MCF 10A (cell line): ENCODE results near the gene SELL. TPM values are rescaled to one million over a fixed set of nuclear protein-coding genes. Genes with fewer than 3 reads are reported as not detected.

Source experiments
- BruUV-seq: library from RNA; stranded (reverse); fragments of 400-500 nt; replicated peaks from 2 replicates; lab custom pipeline; 2021; lab: Mats Ljungman, UMichigan
- CTCF ChIA-PET: fragments of 300-600 bp; sonication (Branson Sonifier 250); formaldehyde crosslinking; extraction: SDS; loops from one replicate; lab custom pipeline; 2021; ENCODE audit warnings: antibody characterized with exemption, inconsistent platforms; lab: Yijun Ruan, JAX
- POLR2A ChIA-PET: fragments of 300-600, 350-650 bp; sonication (Branson Sonifier 250); formaldehyde crosslinking; extraction: SDS; loops from one replicate; lab custom pipeline; 2020; ENCODE audit warnings: antibody characterized with exemption, inconsistent platforms; lab: Yijun Ruan, JAX
- DNase-seq: peaks from one replicate; pipeline ENCODE4 v3.0.0-alpha.2; 2018; ENCODE audit not compliant: unreplicated experiment
- H3K27ac Mint-ChIP-seq: one replicate; pipeline ENCODE4 v1.8.0; 2022; ENCODE audit warnings: mild to moderate bottlenecking, low read depth, mixed read lengths; ENCODE audit not compliant: unreplicated experiment
- H3K27me3 Mint-ChIP-seq: one replicate; pipeline ENCODE4 v1.8.0; 2022; ENCODE audit warnings: mixed read lengths; ENCODE audit not compliant: insufficient read depth, unreplicated experiment
- H3K36me3 Mint-ChIP-seq: one replicate; pipeline ENCODE4 v1.8.0; 2022; ENCODE audit warnings: mild to moderate bottlenecking, moderate library complexity, mixed read lengths; ENCODE audit not compliant: insufficient read depth, unreplicated experiment
- H3K4me1 Mint-ChIP-seq: one replicate; pipeline ENCODE4 v1.8.0; 2022; ENCODE audit warnings: mixed read lengths; ENCODE audit not compliant: insufficient read depth, unreplicated experiment
- H3K4me3 Mint-ChIP-seq: one replicate; pipeline ENCODE4 v1.8.0; 2022; ENCODE audit warnings: mild to moderate bottlenecking, moderate library complexity, mixed read lengths; ENCODE audit not compliant: unreplicated experiment
- H3K9me3 Mint-ChIP-seq: one replicate; pipeline ENCODE4 v1.8.0; 2022; ENCODE audit warnings: mixed read lengths; ENCODE audit not compliant: unreplicated experiment
- intact Hi-C: fragments of 100-400 bp; cut with micrococcal nuclease; formaldehyde crosslinking; loops from 2 replicates; pipeline ENCODE4 v1.14.1; 2022
- total RNA-seq: library from RNA; stranded (reverse); gene quantifications from 2 replicates; pipeline ENCODE4 v1.2.3, GENCODE V29; 2022
- TF ChIP-seq, protein P1 (sequence below): fragments of 200-600 bp; IDR thresholded peaks from one replicate; pipeline ENCODE4 v1.8.0; 2022; ENCODE audit warnings: antibody characterized with exemption, mild to moderate bottlenecking; ENCODE audit not compliant: unreplicated experiment

The SELL gene
- total RNA-seq, 1 experiment from 2014 or later = not detected

DNA sequence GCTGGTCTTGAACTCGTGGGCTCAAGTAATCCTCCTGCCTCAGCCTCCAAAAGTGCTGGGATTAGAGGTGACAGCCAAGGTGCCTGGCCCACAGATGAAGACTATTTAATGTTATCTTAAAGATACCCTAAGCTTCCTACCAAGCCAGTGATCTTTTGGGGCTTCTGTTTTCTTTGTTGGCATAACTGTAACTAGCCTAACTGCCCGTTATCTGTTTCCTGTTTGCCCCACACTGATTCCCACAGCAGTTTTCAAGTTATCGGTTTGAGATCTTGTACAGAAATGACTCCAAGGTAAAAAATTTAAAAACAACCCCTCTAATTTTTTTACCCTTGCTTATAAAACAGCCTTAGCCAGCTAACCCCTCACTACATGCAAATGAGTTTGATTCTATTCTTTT lies 12.4 kb downstream of the SELL start:
- intact Hi-C loops = no loop called here
- ChIA-PET POLR2A (no interaction called here), CTCF (interaction anchor here (1.0 to 1.1 kb wide), 2 partner anchors 9 to 13 kb away, joined by 3 to 4 read pairs; no protein-coding TSS in a partner anchor)
- Mint-ChIP-seq H3K4me1 (no peaks in the 10 kb centered on the region), H3K36me3 (no peaks in the 10 kb centered on the region), H3K9me3 (no peaks in the 10 kb centered on the region), H3K4me3 (no peak overlapping the region), H3K27ac (no peak overlapping the region), H3K27me3 (peaks cover 18% of the 10 kb centered on the region)
- BruUV-seq = no TSS peak
- no peak for DNase-seq
- TF ChIP-seq, protein P1, sequence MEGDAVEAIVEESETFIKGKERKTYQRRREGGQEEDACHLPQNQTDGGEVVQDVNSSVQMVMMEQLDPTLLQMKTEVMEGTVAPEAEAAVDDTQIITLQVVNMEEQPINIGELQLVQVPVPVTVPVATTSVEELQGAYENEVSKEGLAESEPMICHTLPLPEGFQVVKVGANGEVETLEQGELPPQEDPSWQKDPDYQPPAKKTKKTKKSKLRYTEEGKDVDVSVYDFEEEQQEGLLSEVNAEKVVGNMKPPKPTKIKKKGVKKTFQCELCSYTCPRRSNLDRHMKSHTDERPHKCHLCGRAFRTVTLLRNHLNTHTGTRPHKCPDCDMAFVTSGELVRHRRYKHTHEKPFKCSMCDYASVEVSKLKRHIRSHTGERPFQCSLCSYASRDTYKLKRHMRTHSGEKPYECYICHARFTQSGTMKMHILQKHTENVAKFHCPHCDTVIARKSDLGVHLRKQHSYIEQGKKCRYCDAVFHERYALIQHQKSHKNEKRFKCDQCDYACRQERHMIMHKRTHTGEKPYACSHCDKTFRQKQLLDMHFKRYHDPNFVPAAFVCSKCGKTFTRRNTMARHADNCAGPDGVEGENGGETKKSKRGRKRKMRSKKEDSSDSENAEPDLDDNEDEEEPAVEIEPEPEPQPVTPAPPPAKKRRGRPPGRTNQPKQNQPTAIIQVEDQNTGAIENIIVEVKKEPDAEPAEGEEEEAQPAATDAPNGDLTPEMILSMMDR = no peak

DNA sequence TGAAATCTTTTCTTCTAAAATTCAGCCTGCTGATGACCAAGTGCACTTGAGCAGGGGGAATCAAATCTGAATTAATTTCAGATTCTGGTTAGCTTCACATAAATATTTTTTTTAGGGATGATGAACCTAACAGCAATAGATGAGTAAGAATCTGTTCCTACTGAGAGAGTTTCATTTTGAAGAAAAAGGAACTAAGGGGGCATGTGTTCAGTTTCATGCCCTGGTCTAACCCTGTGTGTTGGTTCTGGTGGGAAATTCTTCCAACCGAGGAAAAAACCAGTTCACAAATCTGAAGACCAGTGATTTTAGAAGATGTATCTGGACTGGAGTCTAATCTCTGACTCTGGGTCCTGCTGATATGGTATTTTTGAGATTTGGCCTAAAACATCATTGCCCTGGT lies 13.7 kb downstream of the SELL start:
- CTCF ChIA-PET = interaction anchor here (0.7 to 2.1 kb wide), 3 partner anchors 14 to 1154 kb away, joined by 3 to 16 read pairs (median 5); no protein-coding TSS in a partner anchor
- Mint-ChIP-seq H3K9me3 (no peaks in the 10 kb centered on the region), H3K36me3 (no peaks in the 10 kb centered on the region), H3K4me1 (no peaks in the 10 kb centered on the region), H3K27ac (no peak overlapping the region), H3K4me3 (no peak overlapping the region), H3K27me3 (peaks cover 18% of the 10 kb centered on the region)
- TF ChIP-seq, protein P1 = no peak
- no peak for DNase-seq
- intact Hi-C loops = no loop called here
- BruUV-seq = no TSS peak
- POLR2A ChIA-PET = no interaction called here

DNA sequence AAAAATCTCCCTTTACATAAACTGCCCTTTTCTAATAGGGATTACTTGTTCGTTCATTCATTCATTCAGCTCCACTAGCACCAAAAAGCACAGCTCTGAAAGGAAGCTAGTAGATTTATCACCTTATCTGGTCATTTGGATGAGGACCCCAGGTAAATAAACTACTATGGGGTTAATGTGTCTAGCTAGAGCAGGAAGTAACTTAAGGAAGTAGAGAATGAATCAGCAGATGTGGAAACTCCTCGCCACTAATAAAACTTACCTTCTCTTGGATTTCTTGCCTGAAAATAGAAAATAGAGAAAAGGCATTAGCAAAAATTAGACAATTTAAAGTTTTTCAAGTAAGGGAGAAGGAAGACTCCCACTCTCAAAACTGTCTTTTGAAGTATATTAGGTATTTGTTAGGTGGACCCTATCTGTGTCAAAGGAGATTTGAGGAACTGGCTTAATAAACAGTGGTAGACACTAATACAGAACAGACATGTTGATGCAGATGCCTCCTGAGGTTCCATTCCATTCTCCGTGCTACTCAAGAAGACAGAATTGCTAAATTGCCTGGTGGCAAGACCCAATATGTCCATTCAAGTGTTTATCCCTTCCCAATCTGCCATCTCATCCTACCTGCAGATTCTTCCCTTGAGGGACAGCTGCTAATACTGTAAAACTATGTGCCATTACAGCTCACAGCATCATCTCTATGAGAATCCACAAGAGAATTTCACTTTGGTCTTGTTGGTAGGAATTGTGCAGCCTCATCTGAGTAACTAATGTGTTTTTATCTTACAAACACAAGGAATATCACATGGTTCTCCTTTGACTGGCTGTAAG lies 14.9 kb downstream of the SELL start:
- no peak overlapping the region for H3K4me3 Mint-ChIP-seq
- H3K9me3 Mint-ChIP-seq = no peaks in the 10 kb centered on the region
- intact Hi-C loops = no loop called here
- H3K4me1 Mint-ChIP-seq = no peaks in the 10 kb centered on the region
- BruUV-seq = no TSS peak
- TF ChIP-seq, protein P1 = no peak
- DNase-seq = no peak
- H3K27me3 Mint-ChIP-seq = peaks cover 18% of the 10 kb centered on the region
- H3K27ac Mint-ChIP-seq = no peak overlapping the region
- H3K36me3 Mint-ChIP-seq = no peaks in the 10 kb centered on the region
- CTCF ChIA-PET = interaction anchor here (0.6 to 2.5 kb wide), 7 partner anchors 9 to 110 kb away, joined by 3 to 16 read pairs (median 4); partner anchors contain the start of gene F5
- POLR2A ChIA-PET = no interaction called here

DNA sequence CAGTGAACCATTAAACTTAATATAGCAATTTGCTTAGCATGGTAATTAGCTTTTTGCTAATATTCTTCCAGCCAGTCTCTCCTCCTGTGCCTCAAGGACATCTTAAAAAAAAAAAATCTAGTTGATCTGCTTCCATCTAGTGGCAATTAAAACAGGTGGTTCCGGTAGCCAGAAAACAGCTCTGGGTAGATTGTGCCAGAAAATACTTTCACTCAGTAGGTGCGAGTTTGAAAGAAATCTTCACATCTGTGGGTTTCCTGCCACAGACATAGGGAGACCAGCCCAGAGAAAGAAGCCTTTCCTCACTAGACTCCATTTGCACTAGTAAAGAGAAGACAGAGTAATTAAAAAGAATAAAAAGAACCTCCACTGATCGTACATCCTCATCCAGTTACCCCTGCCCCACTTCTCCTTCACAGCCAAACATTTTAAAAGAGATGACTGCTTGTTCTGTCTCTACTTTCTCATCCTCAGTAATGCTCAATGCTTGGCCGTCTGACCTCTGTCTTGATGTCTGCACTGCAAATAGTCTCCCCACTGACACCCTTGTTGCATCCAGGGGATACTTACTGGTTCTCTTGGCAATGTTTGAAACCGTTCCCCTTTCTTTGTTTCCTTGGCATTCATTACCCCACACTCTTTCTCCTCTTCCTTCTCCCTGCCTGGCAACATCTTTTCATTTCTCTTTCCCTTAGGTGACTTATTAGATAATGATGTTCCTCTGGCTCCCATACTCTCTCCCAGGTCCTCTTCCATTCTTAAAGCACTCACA lies 16.9 kb downstream of the SELL start:
- ChIA-PET POLR2A (no interaction called here), CTCF (interaction anchor here (0.6 to 2.7 kb wide), 8 partner anchors 16 to 155 kb away, joined by 3 to 16 read pairs (median 3); no protein-coding TSS in a partner anchor)
- H3K27me3 Mint-ChIP-seq = peaks cover 18% of the 10 kb centered on the region
- H3K36me3 Mint-ChIP-seq = no peaks in the 10 kb centered on the region
- no peak for DNase-seq
- TF ChIP-seq, protein P1 = no peak
- no peak overlapping the region for H3K27ac Mint-ChIP-seq
- H3K4me3 Mint-ChIP-seq = no peak overlapping the region
- no TSS peak for BruUV-seq
- no peaks in the 10 kb centered on the region for H3K4me1 Mint-ChIP-seq
- H3K9me3 Mint-ChIP-seq = no peaks in the 10 kb centered on the region
- intact Hi-C loops = loop anchor here (5.0 kb wide), 1 partner anchor 92 kb away; no protein-coding TSS in a partner anchor
